ENCODE data around the gene MAGEB6B.
"Not testable (repeated sequence)": the region's sequence is repeated elsewhere in the genome, so short reads cannot be mapped to it uniquely, and the experiment has no call there.

The MAGEB6B gene, protein sequence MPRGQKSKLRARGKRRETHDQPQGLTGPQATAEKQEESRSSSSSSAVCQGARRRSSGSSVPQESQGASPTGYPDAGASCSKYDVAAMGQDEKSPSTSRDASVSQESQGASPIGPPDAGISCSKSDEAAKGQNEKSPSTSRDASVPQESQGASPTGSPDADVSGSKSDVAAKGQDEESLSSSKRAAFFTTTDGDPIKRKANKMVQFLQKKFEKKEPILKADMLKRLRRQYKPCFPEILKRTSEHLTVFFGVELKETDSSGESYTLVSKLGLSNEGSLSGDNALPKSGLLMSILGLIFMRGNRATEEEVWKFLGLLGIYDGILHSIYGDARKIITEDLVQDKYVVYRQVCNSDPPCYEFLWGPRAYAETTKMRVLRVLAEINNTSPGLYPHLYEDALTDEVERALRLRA

GRCh38 chrX:26160301-26160700, at the start of gene MAGEB6B:
Gene MAGEB6B (plus strand): TSS chrX:26160601. CDS start chrX:26160601, 0 bp downstream.
- no peak for DNase-seq

DNA sequence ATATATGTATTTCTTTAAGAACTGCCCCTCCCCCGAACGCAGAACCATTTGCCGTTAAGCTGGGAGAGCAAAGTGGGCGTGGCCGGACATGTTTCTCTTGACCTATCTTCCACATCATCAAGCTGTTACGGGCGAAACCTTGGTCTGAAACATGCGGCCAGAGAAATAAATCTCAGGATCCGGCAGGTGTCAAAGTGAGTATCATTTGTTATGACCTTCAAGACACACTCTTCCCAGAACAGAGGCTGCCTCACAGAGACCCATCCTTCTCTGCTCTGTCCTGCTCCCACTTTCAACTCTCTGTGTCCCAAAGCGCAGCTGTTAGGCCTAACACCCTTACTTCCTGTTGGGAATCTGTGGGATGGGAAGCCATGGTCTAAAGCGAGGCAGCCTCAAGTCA, 22.1 kb upstream of the MAGEB6B start, which contains the start of gene MAGEB18:
Gene MAGEB18 (plus strand): TSS at position 70 of the 400 bp plus-strand sequence. CDS start 643 bp downstream, outside the sequence.
- DNase-seq = no peak

- no peak for DNase-seq
Measured at GRCh38 chrX:26146024-26146423, 14.4 kb upstream of the MAGEB6B start.

- DNase-seq = no peak
Measured at GRCh38 chrX:26192204-26192603, 31.8 kb downstream of the MAGEB6B start, which contains the start of gene MAGEB6. Gene MAGEB6 (plus strand): TSS chrX:26192440. CDS start chrX:26193847, 1,407 bp downstream.

- DNase-seq = no peak
Measured at GRCh38 chrX:26203561-26203960, 43.2 kb downstream of the MAGEB6B start.

DNA sequence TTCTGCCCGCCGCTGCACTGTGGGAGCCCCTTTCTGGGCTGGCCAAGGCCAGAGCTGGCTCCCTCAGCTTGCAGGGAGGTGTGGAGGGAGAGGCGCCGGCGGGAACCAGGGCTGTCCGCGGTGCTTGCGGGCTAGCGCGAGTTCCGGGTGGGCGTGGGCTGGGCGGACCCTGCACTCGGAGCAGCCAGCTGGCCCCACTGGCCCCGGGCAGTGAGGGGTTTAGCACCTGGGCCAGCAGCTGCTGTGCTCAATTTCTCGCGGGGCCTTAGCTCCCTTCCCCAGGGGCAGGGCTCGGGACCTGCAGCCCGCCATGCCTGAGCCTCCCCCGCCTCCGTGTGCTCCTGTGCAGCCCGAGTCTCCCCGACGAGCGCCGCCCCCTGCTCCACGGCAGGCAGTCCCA, 44.3 kb downstream of the MAGEB6B start:
- DNase-seq = not testable (repeated sequence)

GRCh38 chrX:26208012-26208411, 47.6 kb downstream of the MAGEB6B start:
- no peak for DNase-seq

Measured in right forelimb (tissue), 1 donor.